H9 (cell line): ENCODE measurements around the gene DCAF6. TPM values are rescaled to one million over a fixed set of nuclear protein-coding genes. Genes with fewer than 3 reads are reported as not detected.

Source experiments
- DNase-seq: peaks from one replicate; pipeline ENCODE4 v3.0.0-alpha.2; 2017
- H2AFZ ChIP-seq: one replicate; pipeline ENCODE4 v1.6.1; 2013; ENCODE audit warnings: mild to moderate bottlenecking, low read length, control low read depth, moderate library complexity
- H2AK5ac ChIP-seq: 2 replicates; pipeline ENCODE4 v1.6.1; 2013; ENCODE audit warnings: low read length, control low read depth, mixed read lengths; ENCODE audit not compliant: insufficient read length
- H2BK120ac ChIP-seq: one replicate; pipeline ENCODE4 v1.6.1; 2013; ENCODE audit warnings: low read depth, mild to moderate bottlenecking, low read length, control low read depth, inconsistent platforms; ENCODE audit not compliant: poor library complexity, severe bottlenecking
- H2BK12ac ChIP-seq: 2 replicates; pipeline ENCODE4 v1.6.1; 2013; ENCODE audit warnings: low read length, control low read depth, mixed read lengths, low read depth; ENCODE audit not compliant: insufficient read length
- H2BK15ac ChIP-seq: 2 replicates; pipeline ENCODE4 v1.6.1; 2013; ENCODE audit warnings: low read depth, low read length, control low read depth
- H2BK20ac ChIP-seq: one replicate; pipeline ENCODE4 v1.6.1; 2013; ENCODE audit warnings: low read depth, mild to moderate bottlenecking, low read length, control low read depth, inconsistent platforms; ENCODE audit not compliant: poor library complexity, severe bottlenecking
- H2BK5ac ChIP-seq: 2 replicates; pipeline ENCODE4 v1.6.1; 2013; ENCODE audit warnings: low read length, control low read depth, mixed read lengths; ENCODE audit not compliant: insufficient read length
- H3K14ac ChIP-seq: 2 replicates; pipeline ENCODE4 v1.6.1; 2013; ENCODE audit warnings: low read length, control low read depth; ENCODE audit not compliant: insufficient read depth
- H3K18ac ChIP-seq: 2 replicates; pipeline ENCODE4 v1.6.1; 2013; ENCODE audit warnings: low read depth, mild to moderate bottlenecking, mixed read lengths, low read length, control low read depth; ENCODE audit not compliant: insufficient read length
- H3K23ac ChIP-seq: 2 replicates; pipeline ENCODE4 v1.6.1; 2013; ENCODE audit warnings: low read length, control low read depth, mixed read lengths, low read depth; ENCODE audit not compliant: insufficient read length
- H3K23me2 ChIP-seq: 2 replicates; pipeline ENCODE4 v1.6.1; 2013; ENCODE audit warnings: low read depth, mild to moderate bottlenecking, mixed read lengths, low read length, control low read depth; ENCODE audit not compliant: insufficient read length, poor library complexity, severe bottlenecking
- H3K27ac ChIP-seq: 2 replicates; pipeline ENCODE4 v1.5.1; 2013; ENCODE audit warnings: low read length, control low read depth, mixed read lengths, low read depth; ENCODE audit not compliant: insufficient read length
- H3K27me3 ChIP-seq: 2 replicates; pipeline ENCODE4 v1.6.1; 2013; ENCODE audit warnings: low read length, control low read depth, inconsistent platforms; ENCODE audit not compliant: insufficient read depth
- H3K4ac ChIP-seq: 2 replicates; pipeline ENCODE4 v1.6.1; 2013; ENCODE audit warnings: low read depth, mild to moderate bottlenecking, control low read depth, inconsistent platforms, low read length, moderate library complexity
- H3K4me1 ChIP-seq: 2 replicates; pipeline ENCODE4 v1.6.1; 2013; ENCODE audit warnings: low read length, control low read depth, inconsistent platforms; ENCODE audit not compliant: insufficient read depth
- H3K4me2 ChIP-seq: 2 replicates; pipeline ENCODE4 v1.6.1; 2013; ENCODE audit warnings: low read length, control low read depth, mixed read lengths; ENCODE audit not compliant: insufficient read length, insufficient read depth
- H3K56ac ChIP-seq: 2 replicates; pipeline ENCODE4 v1.6.1; 2013; ENCODE audit warnings: low read depth, mild to moderate bottlenecking, mixed read lengths, low read length, control low read depth; ENCODE audit not compliant: insufficient read length
- H3K79me1 ChIP-seq: 2 replicates; pipeline ENCODE4 v1.6.1; 2013; ENCODE audit warnings: low read depth, mild to moderate bottlenecking, moderate library complexity, low read length, control low read depth, inconsistent platforms; ENCODE audit not compliant: insufficient read depth, poor library complexity, severe bottlenecking
- H3K79me2 ChIP-seq: 2 replicates; pipeline ENCODE4 v1.6.1; 2013; ENCODE audit warnings: low read length, control low read depth, inconsistent platforms; ENCODE audit not compliant: insufficient read depth
- H3K9ac ChIP-seq: 2 replicates; pipeline ENCODE4 v1.6.1; 2013; ENCODE audit warnings: low read length, control low read depth, mixed read lengths; ENCODE audit not compliant: insufficient read length; ENCODE audit errors: extremely low read depth
- H3K9me3 ChIP-seq: one replicate; pipeline ENCODE4 v1.6.1; 2013; ENCODE audit warnings: low read depth, low read length, inconsistent platforms; ENCODE audit not compliant: control insufficient read depth
- H3T11ph ChIP-seq: one replicate; pipeline ENCODE4 v1.6.1; 2013; ENCODE audit warnings: mild to moderate bottlenecking, low read length, control low read depth, inconsistent platforms
- H4K20me1 ChIP-seq: one replicate; pipeline ENCODE4 v1.6.1; 2013; ENCODE audit not compliant: control insufficient read depth, insufficient read length, insufficient read depth
- H4K5ac ChIP-seq: 2 replicates; pipeline ENCODE4 v1.6.1; 2013; ENCODE audit warnings: low read depth, mild to moderate bottlenecking, mixed read lengths, low read length, control low read depth; ENCODE audit not compliant: insufficient read length
- H4K8ac ChIP-seq: replicated peaks from 2 replicates; pipeline ENCODE4 v1.6.1; 2013; ENCODE audit warnings: low read length, control low read depth, mixed read lengths, low read depth; ENCODE audit not compliant: insufficient read length
- H4K91ac ChIP-seq: 2 replicates; pipeline ENCODE4 v1.6.1; 2013; ENCODE audit warnings: low read depth, mild to moderate bottlenecking, moderate library complexity, mixed read lengths, low read length, control low read depth; ENCODE audit not compliant: insufficient read length
- H3K27ac Mint-ChIP-seq, 3 experiments: 2 replicates in 2 of 3; 3 replicates in 1 of 3; pipeline ENCODE4 v1.8.0; 2020 to 2021; ENCODE audit warnings: mixed read lengths in 3 of 3, mild to moderate bottlenecking in 1 of 3, moderate library complexity in 1 of 3
- H3K27me3 Mint-ChIP-seq: 2 replicates; pipeline ENCODE4 v1.8.0; 2021; ENCODE audit warnings: low read depth, mild to moderate bottlenecking, moderate library complexity, mixed read lengths
- H3K36me3 Mint-ChIP-seq, 3 experiments: 2 replicates in 2 of 3; 3 replicates in 1 of 3; pipeline ENCODE4 v1.8.0; 2020 to 2021; ENCODE audit warnings: low read depth in 3 of 3, mixed read lengths in 3 of 3; ENCODE audit not compliant: insufficient read depth in 1 of 3
- H3K4me1 Mint-ChIP-seq, 2 experiments: 2 replicates each; pipeline ENCODE4 v1.8.0; 2020; ENCODE audit warnings: mixed read lengths in 2 of 2
- H3K4me3 Mint-ChIP-seq, 2 experiments: 2 replicates in 1 of 2; 3 replicates in 1 of 2; pipeline ENCODE4 v1.8.0; 2020 to 2021; ENCODE audit warnings: mild to moderate bottlenecking in 2 of 2, mixed read lengths in 2 of 2, moderate library complexity in 1 of 2
- H3K9me3 Mint-ChIP-seq, 2 experiments: 2 replicates in 1 of 2; 3 replicates in 1 of 2; pipeline ENCODE4 v1.8.0; 2020; ENCODE audit warnings: mild to moderate bottlenecking in 2 of 2, mixed read lengths in 2 of 2, moderate library complexity in 1 of 2
- CTCF ChIP-seq: fragments of 200-600 bp; sonication (generic); conservative IDR thresholded peaks from 3 replicates; pipeline ENCODE4 v1.8.0; 2021; ENCODE audit warnings: antibody characterized with exemption, mild to moderate bottlenecking
- WGBS: extraction: QIAGEN DNeasy Blood & Tissue Kit; methylation state at CpG from one replicate; pipeline ENCODE4 v1.1.7; 2013; ENCODE audit warnings: missing lambda C conversion rate, low lambda C conversion rate, mixed read lengths; ENCODE audit not compliant: insufficient read length; ENCODE audit errors: extremely low coverage; 5-methylcytosine and 5-hydroxymethylcytosine counted together
- total RNA-seq: library from RNA; stranded (reverse); gene quantifications from 2 replicates; pipeline ENCODE4 v1.2.1, GENCODE V29; 2021

DCAF6 gene
- total RNA-seq, 1 experiment from 2014 or later, result 16.0 TPM

- Mint-ChIP-seq H3K9me3 (peaks cover 0 to 3% of the 10 kb centered on the region in 2 experiments; a peak in 2 of 5 replicates), H3K4me1 (peaks cover 18 to 22% of the 10 kb centered on the region in 2 experiments)
- no peak for TF ChIP-seq CTCF
Measured at GRCh38 chr1:167915569-167915968, 20.9 kb upstream of the DCAF6 start.

More at GRCh38 chr1:167915569-167915968, 20.9 kb upstream of the DCAF6 start:
- no peak overlapping the region for H3K14ac ChIP-seq
- no peak overlapping the region for H2BK12ac ChIP-seq
- H3K79me2 ChIP-seq, result no peaks in the 10 kb centered on the region
- no peak overlapping the region for H3K4ac ChIP-seq
- Mint-ChIP-seq H3K4me3 (no peak overlapping the region), H3K27ac (no peak overlapping the region), H3K36me3 (peaks cover 0 to 4% (median under 1%) of the 10 kb centered on the region in 3 experiments; a peak in 3 of 7 replicates), H3K27me3 (no peaks in the 10 kb centered on the region)
- H3K27me3 ChIP-seq, result no peaks in the 10 kb centered on the region
- no peaks in the 10 kb centered on the region for H3K79me1 ChIP-seq
- H3T11ph ChIP-seq, result no peak overlapping the region
- H3K18ac ChIP-seq, result no peak overlapping the region
- no peak for DNase-seq
- H3K4me2 ChIP-seq, result no peak overlapping the region
- H2AK5ac ChIP-seq, result no peak overlapping the region
- H3K27ac ChIP-seq, result no peak overlapping the region
- H2BK5ac ChIP-seq, result no peak overlapping the region
- no peak overlapping the region for H4K91ac ChIP-seq
- peaks cover under 1% of the 10 kb centered on the region for H3K9me3 ChIP-seq
- H4K20me1 ChIP-seq, result no peaks in the 10 kb centered on the region
- no peak overlapping the region for H3K9ac ChIP-seq
- no peak overlapping the region for H4K8ac ChIP-seq
- H2BK120ac ChIP-seq, result no peak overlapping the region
- H3K4me1 ChIP-seq, result peaks cover 2% of the 10 kb centered on the region; the same call in 1 of the 2 replicates
- WGBS, result no CpG with 5 or more reads among the region's 8 CpGs
- H2BK20ac ChIP-seq, result no peak overlapping the region
- H3K56ac ChIP-seq, result no peak overlapping the region
- no peak overlapping the region for H2BK15ac ChIP-seq
- no peak overlapping the region for H4K5ac ChIP-seq
- H3K23me2 ChIP-seq, result no peaks in the 10 kb centered on the region
- H2AFZ ChIP-seq, result no peak overlapping the region
- no peak overlapping the region for H3K23ac ChIP-seq
